Activated effector memory CD4-positive, alpha-beta T cell treated with Interleukin-2 at 50 U/mL for 16 hours (primary cell): ENCODE results near the gene INCENP.

Experiments used
- DNase-seq: peaks from one replicate; pipeline ENCODE4 v3.0.0-alpha.2; 2020

The INCENP gene

GRCh38 chr11:62125316-62125715 lies 1.5 kb downstream of the INCENP start:
- no peak for DNase-seq

- no peak for DNase-seq
Observed at GRCh38 chr11:62125881-62126280, 2.1 kb downstream of the INCENP start.

- DNase-seq: no peak
Observed at GRCh38 chr11:62127426-62127825, 3.6 kb downstream of the INCENP start.

- no peak for DNase-seq
Observed at GRCh38 chr11:62127941-62128770, 4.3 kb downstream of the INCENP start.

- no peak for DNase-seq
Observed at GRCh38 chr11:62128835-62129234, 5.0 kb downstream of the INCENP start.

- DNase-seq: no peak
Observed at GRCh38 chr11:62129590-62130282, 5.9 kb downstream of the INCENP start.

GRCh38 chr11:62130283-62131169 lies 6.7 kb downstream of the INCENP start:
- DNase-seq: no peak

- DNase-seq: no peak
Observed at GRCh38 chr11:62131170-62131464, 7.3 kb downstream of the INCENP start.

- DNase-seq: no peak
Observed at GRCh38 chr11:62132191-62132590, 8.4 kb downstream of the INCENP start.

- no peak for DNase-seq
Observed at GRCh38 chr11:62132689-62133293, 9.0 kb downstream of the INCENP start.

- DNase-seq: no peak
Observed at GRCh38 chr11:62133328-62134065, 9.7 kb downstream of the INCENP start.

GRCh38 chr11:62137276-62137861 lies 13.6 kb downstream of the INCENP start:
- DNase-seq: no peak

GRCh38 chr11:62137881-62138629 lies 14.2 kb downstream of the INCENP start:
- DNase-seq: no peak

- no peak for DNase-seq
Observed at GRCh38 chr11:62138630-62139425, 15.0 kb downstream of the INCENP start.

- no peak for DNase-seq
Observed at GRCh38 chr11:62139526-62140303, 15.9 kb downstream of the INCENP start.

GRCh38 chr11:62140304-62141110 lies 16.7 kb downstream of the INCENP start:
- no peak for DNase-seq

- DNase-seq: no peak
Observed at GRCh38 chr11:62141111-62142042, 17.6 kb downstream of the INCENP start.

GRCh38 chr11:62142043-62142375 lies 18.2 kb downstream of the INCENP start:
- no peak for DNase-seq
